Suprapubic skin (tissue), 4 donors: Measurements from ENCODE around the gene WDR27.

Experiments used
- CTCF ChIP-seq, 2 donors: fragments of 200-600 bp in 1 of 2; fragments of 450-650 bp in 1 of 2; sonication (generic) in 1 of 2; IDR thresholded peaks; one replicate each; pipeline ENCODE4 v1.5.1; 2016 to 2019; ENCODE audit warnings: antibody characterized with exemption in 2 of 2, mild to moderate bottlenecking in 1 of 2, moderate library complexity in 1 of 2
- EP300 ChIP-seq: sonication (generic); formaldehyde crosslinking; IDR thresholded peaks from one replicate; pipeline ENCODE4 v1.6.1; 2017; ENCODE audit warnings: antibody characterized with exemption
- POLR2A ChIP-seq, 2 donors: fragments of 450-650 bp; IDR thresholded peaks; one replicate each; pipeline ENCODE4 v1.6.1; 2017; ENCODE audit warnings: antibody characterized with exemption in 2 of 2, mild to moderate bottlenecking in 2 of 2, moderate library complexity in 2 of 2
- POLR2AphosphoS5 ChIP-seq, 3 donors: sonication (generic); formaldehyde crosslinking; IDR thresholded peaks; one replicate each; pipeline ENCODE4 v1.6.1; 2017; ENCODE audit warnings: antibody characterized with exemption in 3 of 3

- TF ChIP-seq CTCF (IDR thresholded peaks at IDR 0.05) (no peak), POLR2A (IDR thresholded peaks at IDR 0.05) (peak; percentile 80 to 94), EP300 (no peak), POLR2AphosphoS5 (IDR thresholded peaks at IDR 0.05) (peak; percentile 86 to 96 (median 87))
Observed at GRCh38 chr6:169701954-169702839, at the start of gene WDR27, which contains the start of gene C6orf120.
